IMR-90 (cell line): Measurements from ENCODE around the gene EBP.

Experiments
- BHLHE40 ChIP-seq: fragments of 150-350 bp; IDR thresholded peaks from 2 replicates; pipeline ENCODE4 v1.6.1; 2016; ENCODE audit warnings: mild to moderate bottlenecking, low read depth, low read length
- POLR2A ChIP-seq: IDR thresholded peaks from 2 replicates; pipeline ENCODE4 v1.6.1; 2012; ENCODE audit warnings: mild to moderate bottlenecking, low read depth, low read length
- RAD21 ChIP-seq: IDR thresholded peaks from 2 replicates; pipeline ENCODE4 v1.6.1; 2012; ENCODE audit warnings: low read length, improper control_type of control experiment
- RCOR1 ChIP-seq: IDR thresholded peaks from 2 replicates; pipeline ENCODE4 v1.6.1; 2012; ENCODE audit warnings: mild to moderate bottlenecking, low read length, improper control_type of control experiment; ENCODE audit not compliant: insufficient replicate concordance
- TF ChIP-seq, protein P1 (sequence below): conservative IDR thresholded peaks from 2 replicates; pipeline ENCODE4 v1.5.1; 2012; ENCODE audit warnings: mild to moderate bottlenecking, low read depth, low read length, improper control_type of control experiment

DNA sequence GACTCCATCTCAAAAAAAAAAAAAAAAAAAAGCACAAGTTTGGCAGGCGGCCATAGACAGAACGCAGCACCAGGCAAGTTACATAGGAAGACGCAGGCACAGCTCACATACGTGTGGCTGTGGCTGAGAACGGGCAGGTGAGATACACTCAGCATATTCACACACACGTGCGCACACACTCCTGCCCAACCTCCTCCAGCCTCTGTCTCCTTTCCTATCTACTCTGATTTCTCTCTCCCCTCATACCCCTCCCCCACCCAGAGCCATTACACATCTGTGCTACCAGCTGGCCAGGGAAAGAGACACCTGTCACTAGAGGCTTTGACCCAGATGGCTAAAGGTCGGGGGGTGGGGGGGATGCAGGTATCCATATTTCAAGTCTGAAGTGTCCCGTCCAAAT lies 49.4 kb upstream of the EBP start:
- TF ChIP-seq, protein P1, sequence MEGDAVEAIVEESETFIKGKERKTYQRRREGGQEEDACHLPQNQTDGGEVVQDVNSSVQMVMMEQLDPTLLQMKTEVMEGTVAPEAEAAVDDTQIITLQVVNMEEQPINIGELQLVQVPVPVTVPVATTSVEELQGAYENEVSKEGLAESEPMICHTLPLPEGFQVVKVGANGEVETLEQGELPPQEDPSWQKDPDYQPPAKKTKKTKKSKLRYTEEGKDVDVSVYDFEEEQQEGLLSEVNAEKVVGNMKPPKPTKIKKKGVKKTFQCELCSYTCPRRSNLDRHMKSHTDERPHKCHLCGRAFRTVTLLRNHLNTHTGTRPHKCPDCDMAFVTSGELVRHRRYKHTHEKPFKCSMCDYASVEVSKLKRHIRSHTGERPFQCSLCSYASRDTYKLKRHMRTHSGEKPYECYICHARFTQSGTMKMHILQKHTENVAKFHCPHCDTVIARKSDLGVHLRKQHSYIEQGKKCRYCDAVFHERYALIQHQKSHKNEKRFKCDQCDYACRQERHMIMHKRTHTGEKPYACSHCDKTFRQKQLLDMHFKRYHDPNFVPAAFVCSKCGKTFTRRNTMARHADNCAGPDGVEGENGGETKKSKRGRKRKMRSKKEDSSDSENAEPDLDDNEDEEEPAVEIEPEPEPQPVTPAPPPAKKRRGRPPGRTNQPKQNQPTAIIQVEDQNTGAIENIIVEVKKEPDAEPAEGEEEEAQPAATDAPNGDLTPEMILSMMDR = no peak
- TF ChIP-seq RCOR1 = no peak
- no peak for TF ChIP-seq POLR2A
- TF ChIP-seq RAD21 = no peak
- no peak for TF ChIP-seq BHLHE40
